HL-60 (cell line): ENCODE results near the gene MAP4.

Experiments
- DNase-seq, 2 experiments: peaks; one replicate each; pipeline ENCODE4 v3.0.0-alpha.2; 2010 to 2020; ENCODE audit warnings: low read depth in 1 of 2, low spot score in 1 of 2
- H3K27ac ChIP-seq: fragments of 250-450 bp; sonication (Bioruptor Pico); replicated peaks from 2 replicates; pipeline ENCODE4 v1.5.1; 2020; ENCODE audit warnings: mild to moderate bottlenecking, moderate library complexity
- H3K27me3 ChIP-seq: fragments of 250-450 bp; sonication (Bioruptor Pico); 2 replicates; pipeline ENCODE4 v1.5.1; 2021; ENCODE audit warnings: mild to moderate bottlenecking, moderate library complexity; ENCODE audit not compliant: insufficient read depth, poor library complexity, severe bottlenecking
- H3K4me3 ChIP-seq: replicated peaks from 2 replicates; pipeline ENCODE4 v1.5.1; 2011; ENCODE audit warnings: mild to moderate bottlenecking, control low read depth, low read length; ENCODE audit not compliant: insufficient read depth
- GABPA ChIP-seq: IDR thresholded peaks from 2 replicates; pipeline ENCODE4 v1.6.1; 2012; ENCODE audit warnings: low read depth
- POLR2AphosphoS5 ChIP-seq: IDR thresholded peaks from 2 replicates; pipeline ENCODE4 v1.6.1; 2012; ENCODE audit warnings: low read depth
- SPI1 ChIP-seq: IDR thresholded peaks from 2 replicates; pipeline ENCODE4 v1.6.1; 2012; ENCODE audit warnings: low read depth, mild to moderate bottlenecking, borderline replicate concordance
- TF ChIP-seq, protein P1 (sequence below): IDR thresholded peaks from one replicate; pipeline ENCODE4 v1.5.1; 2011; ENCODE audit warnings: low read length, control low read depth, inconsistent platforms; ENCODE audit not compliant: insufficient read depth
- TF ChIP-seq, protein P2 (sequence below): IDR thresholded peaks from 2 replicates; pipeline ENCODE4 v1.6.1; 2012; ENCODE audit warnings: low read depth; ENCODE audit not compliant: insufficient replicate concordance

The MAP4 gene

DNA sequence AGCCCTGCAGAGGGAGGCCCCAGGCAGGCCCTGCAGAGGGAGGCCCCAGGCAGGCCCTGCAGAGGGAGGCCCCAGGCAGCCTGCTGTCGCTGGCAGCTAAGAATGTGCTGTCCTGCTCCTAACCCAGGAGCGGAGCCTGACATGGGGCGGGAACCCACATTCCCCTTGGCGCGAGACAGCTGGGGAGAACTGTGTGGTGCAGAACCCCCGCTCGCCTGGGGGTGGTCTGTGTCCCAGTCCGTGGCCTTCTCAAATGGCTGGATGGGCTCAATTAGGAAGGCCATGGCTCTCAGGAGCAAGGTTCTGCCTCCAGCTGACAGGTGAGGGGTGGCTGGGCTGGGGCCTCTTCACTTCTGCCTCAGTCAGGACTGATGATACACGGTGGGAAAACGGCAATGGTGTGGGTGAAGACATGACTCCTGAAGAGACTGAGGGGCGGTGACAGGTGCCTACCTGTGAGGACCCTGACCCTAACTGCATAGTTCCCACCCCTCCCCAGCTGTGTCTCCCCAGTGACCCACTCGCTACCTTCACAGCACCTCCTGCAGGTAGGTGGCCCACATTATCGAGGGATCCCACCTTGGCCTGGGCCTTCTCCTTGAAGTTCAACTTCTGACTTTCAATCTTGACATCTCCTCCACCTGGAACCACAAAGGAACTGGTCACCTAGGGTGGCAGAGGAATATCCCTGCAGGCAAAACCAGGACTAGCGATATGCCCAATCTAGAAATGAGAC, 161.3 kb downstream of the MAP4 start:
- Histone ChIP-seq H3K4me3 (no peak overlapping the region), H3K27me3 (no peaks in the 10 kb centered on the region), H3K27ac (no peak overlapping the region)
- no peak for TF ChIP-seq POLR2AphosphoS5
- no peak for TF ChIP-seq GABPA
- TF ChIP-seq, protein P1, sequence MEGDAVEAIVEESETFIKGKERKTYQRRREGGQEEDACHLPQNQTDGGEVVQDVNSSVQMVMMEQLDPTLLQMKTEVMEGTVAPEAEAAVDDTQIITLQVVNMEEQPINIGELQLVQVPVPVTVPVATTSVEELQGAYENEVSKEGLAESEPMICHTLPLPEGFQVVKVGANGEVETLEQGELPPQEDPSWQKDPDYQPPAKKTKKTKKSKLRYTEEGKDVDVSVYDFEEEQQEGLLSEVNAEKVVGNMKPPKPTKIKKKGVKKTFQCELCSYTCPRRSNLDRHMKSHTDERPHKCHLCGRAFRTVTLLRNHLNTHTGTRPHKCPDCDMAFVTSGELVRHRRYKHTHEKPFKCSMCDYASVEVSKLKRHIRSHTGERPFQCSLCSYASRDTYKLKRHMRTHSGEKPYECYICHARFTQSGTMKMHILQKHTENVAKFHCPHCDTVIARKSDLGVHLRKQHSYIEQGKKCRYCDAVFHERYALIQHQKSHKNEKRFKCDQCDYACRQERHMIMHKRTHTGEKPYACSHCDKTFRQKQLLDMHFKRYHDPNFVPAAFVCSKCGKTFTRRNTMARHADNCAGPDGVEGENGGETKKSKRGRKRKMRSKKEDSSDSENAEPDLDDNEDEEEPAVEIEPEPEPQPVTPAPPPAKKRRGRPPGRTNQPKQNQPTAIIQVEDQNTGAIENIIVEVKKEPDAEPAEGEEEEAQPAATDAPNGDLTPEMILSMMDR = no peak
- TF ChIP-seq, protein P2, sequence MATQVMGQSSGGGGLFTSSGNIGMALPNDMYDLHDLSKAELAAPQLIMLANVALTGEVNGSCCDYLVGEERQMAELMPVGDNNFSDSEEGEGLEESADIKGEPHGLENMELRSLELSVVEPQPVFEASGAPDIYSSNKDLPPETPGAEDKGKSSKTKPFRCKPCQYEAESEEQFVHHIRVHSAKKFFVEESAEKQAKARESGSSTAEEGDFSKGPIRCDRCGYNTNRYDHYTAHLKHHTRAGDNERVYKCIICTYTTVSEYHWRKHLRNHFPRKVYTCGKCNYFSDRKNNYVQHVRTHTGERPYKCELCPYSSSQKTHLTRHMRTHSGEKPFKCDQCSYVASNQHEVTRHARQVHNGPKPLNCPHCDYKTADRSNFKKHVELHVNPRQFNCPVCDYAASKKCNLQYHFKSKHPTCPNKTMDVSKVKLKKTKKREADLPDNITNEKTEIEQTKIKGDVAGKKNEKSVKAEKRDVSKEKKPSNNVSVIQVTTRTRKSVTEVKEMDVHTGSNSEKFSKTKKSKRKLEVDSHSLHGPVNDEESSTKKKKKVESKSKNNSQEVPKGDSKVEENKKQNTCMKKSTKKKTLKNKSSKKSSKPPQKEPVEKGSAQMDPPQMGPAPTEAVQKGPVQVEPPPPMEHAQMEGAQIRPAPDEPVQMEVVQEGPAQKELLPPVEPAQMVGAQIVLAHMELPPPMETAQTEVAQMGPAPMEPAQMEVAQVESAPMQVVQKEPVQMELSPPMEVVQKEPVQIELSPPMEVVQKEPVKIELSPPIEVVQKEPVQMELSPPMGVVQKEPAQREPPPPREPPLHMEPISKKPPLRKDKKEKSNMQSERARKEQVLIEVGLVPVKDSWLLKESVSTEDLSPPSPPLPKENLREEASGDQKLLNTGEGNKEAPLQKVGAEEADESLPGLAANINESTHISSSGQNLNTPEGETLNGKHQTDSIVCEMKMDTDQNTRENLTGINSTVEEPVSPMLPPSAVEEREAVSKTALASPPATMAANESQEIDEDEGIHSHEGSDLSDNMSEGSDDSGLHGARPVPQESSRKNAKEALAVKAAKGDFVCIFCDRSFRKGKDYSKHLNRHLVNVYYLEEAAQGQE = no peak
- no peak for TF ChIP-seq SPI1
- no peak for DNase-seq

DNA sequence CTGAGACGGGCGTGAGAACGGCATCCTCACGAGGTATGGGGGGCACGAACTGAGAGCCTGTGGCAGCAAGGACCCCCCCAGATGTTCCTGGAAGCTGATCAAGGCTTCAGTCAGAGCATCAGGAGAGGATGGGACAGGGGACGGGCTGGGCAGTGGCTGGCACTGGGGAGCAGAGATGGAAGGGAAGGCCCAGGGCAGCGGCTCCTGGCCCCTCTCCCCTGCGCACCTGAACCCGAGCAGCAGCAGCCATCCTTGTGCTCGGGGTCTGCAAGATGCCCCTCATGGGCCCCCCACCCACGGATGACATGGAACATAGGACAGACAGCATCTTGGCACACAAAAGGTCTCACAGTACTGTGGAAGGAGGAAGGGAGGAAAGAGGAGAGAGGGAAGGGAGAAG, 161.9 kb downstream of the MAP4 start:
- H3K27me3 ChIP-seq = no peaks in the 10 kb centered on the region
- no peak for DNase-seq
- TF ChIP-seq SPI1 (no peak), POLR2AphosphoS5 (no peak), GABPA (no peak)
- TF ChIP-seq, protein P1 = no peak
- TF ChIP-seq, protein P2 = no peak
- no peak overlapping the region for H3K27ac ChIP-seq
- no peak overlapping the region for H3K4me3 ChIP-seq

DNA sequence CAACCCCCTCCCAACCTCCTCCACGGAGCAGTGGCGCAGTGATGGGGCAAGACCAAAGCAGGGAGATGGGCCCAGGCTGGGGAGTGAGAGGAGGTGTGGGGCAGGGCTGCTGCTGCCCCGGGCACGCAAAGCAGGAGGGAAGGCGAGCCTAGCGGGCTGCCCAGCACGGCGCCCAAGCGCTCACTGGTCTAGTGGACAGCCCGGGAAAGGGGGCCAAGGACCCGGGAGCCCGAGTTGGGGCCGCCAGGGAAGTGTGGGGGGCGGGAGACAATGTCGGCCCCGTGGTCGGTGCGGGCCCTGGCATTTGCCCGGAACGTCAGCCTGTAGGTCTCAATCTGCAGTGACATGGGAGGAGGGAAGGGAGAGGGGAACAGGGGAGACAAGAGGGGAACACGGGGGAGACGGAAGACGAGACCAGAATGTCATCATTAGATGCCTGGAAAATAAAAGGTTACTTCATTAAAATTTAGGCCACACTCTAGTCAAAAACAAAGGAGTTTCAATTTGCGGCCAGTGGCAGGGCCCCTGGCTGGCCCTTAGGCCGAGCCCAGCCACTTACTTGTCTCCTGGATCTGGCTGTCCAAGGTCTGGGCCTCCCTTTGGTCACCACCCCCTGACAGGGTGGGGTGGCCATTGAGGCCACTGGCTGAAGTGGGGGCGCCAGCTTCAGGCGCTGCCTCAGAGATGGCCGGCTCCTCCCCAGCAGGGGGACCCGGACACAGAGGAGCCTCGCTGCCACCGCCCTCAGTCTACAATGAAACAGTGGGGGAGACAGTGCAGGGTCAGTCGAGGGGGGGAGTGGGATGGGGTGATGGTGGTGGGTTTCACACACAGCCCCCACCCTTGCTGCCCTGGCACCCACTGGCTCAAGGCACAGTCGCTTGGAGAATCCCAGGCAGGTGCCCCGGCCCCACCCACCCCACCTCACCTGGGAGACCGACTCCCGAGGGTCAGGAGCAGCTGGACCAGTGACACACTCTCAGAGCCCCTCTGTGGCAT, 163.3 kb downstream of the MAP4 start:
- Histone ChIP-seq H3K4me3 (no peak overlapping the region), H3K27ac (no peak overlapping the region), H3K27me3 (no peaks in the 10 kb centered on the region)
- TF ChIP-seq POLR2AphosphoS5 (no peak), GABPA (no peak), SPI1 (no peak)
- TF ChIP-seq, protein P2 = no peak
- TF ChIP-seq, protein P1 = no peak
- no peak for DNase-seq
